HG03442 (cell line): ENCODE measurements around the gene CTIF.

Experiments used
- ATAC-seq: cut with Tn5 transposase; IDR thresholded peaks from one replicate; pipeline ENCODE4 v1.9.1; 2021; ENCODE audit warnings: mild to moderate bottlenecking, moderate library complexity; ENCODE audit not compliant: unreplicated experiment

Gene CTIF

GRCh38 chr18:48889115-48889941 lies 350.5 kb downstream of the CTIF start:
- ATAC-seq, result no peak

GRCh38 chr18:48889981-48890762 lies 351.3 kb downstream of the CTIF start:
- ATAC-seq, result no peak

GRCh38 chr18:48891721-48892120 lies 352.9 kb downstream of the CTIF start:
- no peak for ATAC-seq

- no peak for ATAC-seq
These were observed 353.5 kb downstream of the CTIF start for GRCh38 chr18:48892146-48892855.

GRCh38 chr18:48893061-48893607 lies 354.3 kb downstream of the CTIF start:
- no peak for ATAC-seq

GRCh38 chr18:48893608-48894600 lies 355.1 kb downstream of the CTIF start:
- no peak for ATAC-seq

GRCh38 chr18:48894799-48895346 lies 356.0 kb downstream of the CTIF start:
- ATAC-seq, result no peak

- no peak for ATAC-seq
These were observed 357.6 kb downstream of the CTIF start for GRCh38 chr18:48896326-48896874.

- ATAC-seq, result peak; percentile 64
These were observed 358.2 kb downstream of the CTIF start for GRCh38 chr18:48896875-48897511.

GRCh38 chr18:48897531-48897930 lies 358.7 kb downstream of the CTIF start:
- no peak for ATAC-seq

- no peak for ATAC-seq
These were observed 359.7 kb downstream of the CTIF start for GRCh38 chr18:48898521-48898920.

- ATAC-seq, result no peak
These were observed 360.8 kb downstream of the CTIF start for GRCh38 chr18:48899558-48900174.

GRCh38 chr18:48900469-48900868 lies 361.6 kb downstream of the CTIF start:
- ATAC-seq, result no peak

GRCh38 chr18:48901145-48902022 lies 362.6 kb downstream of the CTIF start:
- no peak for ATAC-seq

GRCh38 chr18:48902023-48902855 lies 363.4 kb downstream of the CTIF start:
- ATAC-seq, result no peak

- no peak for ATAC-seq
These were observed 364.2 kb downstream of the CTIF start for GRCh38 chr18:48902856-48903601.
